Hippocampal formation (tissue), 2 donors: ENCODE results near the gene NOTCH3.
A peak's percentile ranks its signal among the peaks of the same experiment; 100 is the strongest.

Experiments
- DNase-seq, 2 donors: peaks; one replicate each; lab custom pipeline; 2025; lab: John Stamatoyannopoulos, UW

Gene NOTCH3

GRCh38 chr19:15200553-15201364, at the start of gene NOTCH3:
TSS of gene NOTCH3 (minus strand) at chr19:15200995. CDS start at chr19:15200905, 90 bp downstream.
- no peak for DNase-seq

DNA sequence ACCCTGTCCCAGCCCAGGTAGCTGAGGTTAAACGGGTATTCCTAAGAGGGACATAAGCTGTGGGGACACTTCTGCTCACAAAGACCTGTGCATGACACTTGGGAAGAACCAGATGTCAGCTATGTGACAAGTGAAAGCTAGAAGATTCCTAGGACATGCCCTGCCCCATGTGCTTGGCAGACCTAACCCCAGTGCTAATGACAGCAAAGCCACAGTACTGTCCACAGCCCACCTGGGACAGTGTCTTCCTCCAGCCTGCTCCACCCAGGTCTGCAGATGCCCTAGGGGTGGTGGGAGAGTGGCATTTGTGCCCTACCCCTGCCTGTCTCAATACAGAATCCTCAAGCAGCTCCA, 49.8 kb upstream of the NOTCH3 start:
- peak in 1 of 2 donors; percentile 6 for DNase-seq

GRCh38 chr19:15249972-15250639, 49.3 kb upstream of the NOTCH3 start:
- no peak for DNase-seq

DNA sequence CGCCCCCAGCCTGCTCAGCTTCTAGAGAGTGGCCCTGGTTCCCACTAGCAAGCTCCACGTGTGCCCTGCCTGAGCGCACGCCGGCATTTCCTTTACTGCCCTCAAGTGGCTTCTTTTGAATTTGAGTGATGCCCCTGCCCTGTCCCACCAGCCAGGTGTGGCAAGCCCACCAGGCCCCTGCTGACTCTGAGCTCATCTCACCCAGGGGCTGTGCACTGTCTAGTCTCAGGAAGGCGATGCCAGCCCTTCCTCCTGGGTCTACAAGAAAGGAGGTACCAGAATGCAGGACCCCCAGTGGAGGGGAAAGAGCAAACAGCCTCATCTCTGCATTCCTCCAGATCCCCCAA, 48.7 kb upstream of the NOTCH3 start:
- DNase-seq, result no peak

GRCh38 chr19:15248648-15249527, 48.1 kb upstream of the NOTCH3 start:
- DNase-seq, result peak in 1 of 2 donors; percentile 14

GRCh38 chr19:15248106-15248505, 47.3 kb upstream of the NOTCH3 start:
- no peak for DNase-seq

GRCh38 chr19:15247107-15248014, 46.6 kb upstream of the NOTCH3 start:
- DNase-seq, result no peak

DNA sequence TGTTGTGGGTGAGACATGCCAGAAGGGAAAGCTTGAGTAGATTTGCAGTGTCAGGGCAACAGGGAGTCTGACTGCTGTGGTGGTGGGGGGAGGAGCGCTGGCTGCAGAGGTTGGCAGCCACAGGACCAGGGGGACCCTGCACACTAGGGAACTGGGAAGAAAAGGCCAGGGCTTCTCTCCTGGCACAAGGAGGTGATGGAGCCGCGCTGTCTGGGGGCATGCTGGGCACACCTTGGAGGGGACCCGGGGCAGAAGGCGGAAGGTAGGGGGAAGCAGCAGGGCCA, 45.3 kb upstream of the NOTCH3 start:
- DNase-seq, result no peak

GRCh38 chr19:15245370-15246197, 44.8 kb upstream of the NOTCH3 start:
- no peak for DNase-seq

DNA sequence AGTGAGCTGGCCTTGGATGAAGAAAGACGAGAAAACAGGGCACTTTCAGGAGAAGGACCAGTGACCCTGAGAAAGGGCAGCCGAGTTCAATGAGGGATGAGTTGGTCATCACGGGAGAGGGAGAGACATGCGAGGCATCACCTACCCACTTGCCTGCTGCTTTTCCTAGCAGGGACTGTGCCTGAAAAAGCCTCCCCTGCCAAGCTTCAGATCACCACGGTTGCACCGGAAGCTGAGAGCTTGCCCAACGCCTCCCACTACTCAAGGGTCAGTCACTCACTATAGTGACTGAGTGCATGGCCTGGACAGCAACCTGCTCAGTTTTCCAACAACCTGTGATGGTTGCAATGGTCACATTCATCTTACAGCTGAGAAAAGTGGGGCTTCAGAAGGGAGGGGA, 44.0 kb upstream of the NOTCH3 start:
- DNase-seq, result no peak

GRCh38 chr19:15244106-15244803, 43.5 kb upstream of the NOTCH3 start:
- DNase-seq, result no peak

DNA sequence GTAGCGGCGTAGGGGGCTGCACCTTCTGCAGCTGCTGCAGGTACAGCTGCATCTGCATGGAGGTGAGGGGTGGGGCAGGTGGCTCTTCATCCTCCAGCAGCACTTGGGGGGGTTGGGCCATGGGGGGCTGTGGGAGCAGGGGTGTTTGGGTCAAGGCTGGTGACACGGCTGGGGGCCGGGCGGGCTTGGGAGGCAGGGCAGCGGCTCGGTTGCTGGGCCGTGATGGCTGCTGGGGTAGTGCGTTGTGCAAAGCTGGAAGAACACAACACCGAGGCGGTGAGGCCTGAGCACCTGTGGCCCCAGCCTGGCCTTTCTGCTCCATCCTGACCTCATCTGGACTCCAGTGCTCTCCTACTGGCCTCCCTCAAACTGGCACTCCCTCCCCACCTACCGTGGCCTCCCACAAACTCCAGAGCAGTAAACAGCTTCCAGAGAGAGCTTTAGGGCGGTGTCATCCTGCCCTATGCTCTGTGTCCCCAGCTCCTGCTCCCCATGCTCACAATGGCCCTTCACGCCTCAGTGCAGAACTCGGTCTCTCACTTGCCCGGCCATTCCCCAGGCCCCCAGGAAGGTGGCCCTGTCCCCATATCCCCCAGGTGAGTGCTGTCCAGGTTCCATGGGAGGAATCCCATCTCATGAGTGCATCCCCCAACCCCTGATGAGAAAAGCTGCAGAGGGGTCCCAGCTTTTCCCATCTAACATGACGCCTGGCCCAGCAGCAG, 42.6 kb upstream of the NOTCH3 start:
- no peak for DNase-seq

DNA sequence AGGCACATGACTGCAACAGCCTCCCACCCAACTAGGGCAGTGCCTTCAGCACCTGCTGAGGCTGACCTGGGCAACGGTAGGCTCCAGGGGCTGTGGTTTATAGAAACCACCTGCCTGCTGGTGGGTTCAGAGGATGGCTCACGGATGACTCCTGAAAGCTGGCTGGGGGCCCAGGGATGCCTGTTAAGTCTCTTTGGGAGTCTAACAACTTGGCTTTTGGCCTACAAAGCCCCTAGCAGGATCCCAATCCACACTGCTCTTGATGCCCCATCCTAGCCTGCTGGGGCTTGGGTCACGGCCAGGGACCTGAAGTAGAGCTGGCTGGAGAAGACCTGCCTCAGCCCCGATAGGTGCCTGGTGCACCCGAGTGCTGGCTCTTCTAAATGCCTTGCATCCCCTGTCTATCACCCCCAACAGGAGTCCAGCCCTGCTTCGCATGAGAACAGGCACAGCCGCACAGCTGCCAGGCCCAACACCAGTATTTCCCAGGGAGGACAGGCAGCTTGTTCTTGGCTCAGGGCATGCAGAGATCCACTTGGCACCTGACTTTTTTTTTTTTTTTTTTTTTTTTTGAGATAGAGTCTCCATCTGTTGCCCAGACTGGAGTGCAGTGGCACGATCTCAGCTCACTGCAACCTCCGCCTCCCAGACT, 40.6 kb upstream of the NOTCH3 start:
- DNase-seq, result no peak

DNA sequence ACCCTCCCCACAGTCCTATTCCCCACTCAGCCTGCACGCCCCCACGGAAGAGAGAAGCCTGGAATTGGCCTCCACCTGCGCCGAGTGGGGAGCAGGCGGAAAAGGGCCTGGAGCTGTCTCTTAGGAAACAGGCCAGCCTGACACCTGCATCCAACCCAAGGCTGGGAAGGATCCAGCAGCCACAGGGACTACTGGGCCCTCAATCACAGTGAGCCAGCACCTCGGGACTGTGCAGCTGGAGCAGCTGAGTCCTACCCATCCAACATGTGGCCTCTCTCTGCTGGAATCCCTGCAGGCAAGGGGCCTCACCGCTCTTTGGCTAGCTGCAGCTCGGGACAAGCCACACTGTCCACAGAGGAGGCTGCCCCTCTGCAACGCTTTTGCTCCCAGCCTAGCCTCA, 39.7 kb upstream of the NOTCH3 start:
- no peak for DNase-seq

GRCh38 chr19:15239337-15239949, 38.6 kb upstream of the NOTCH3 start:
- DNase-seq, result no peak

DNA sequence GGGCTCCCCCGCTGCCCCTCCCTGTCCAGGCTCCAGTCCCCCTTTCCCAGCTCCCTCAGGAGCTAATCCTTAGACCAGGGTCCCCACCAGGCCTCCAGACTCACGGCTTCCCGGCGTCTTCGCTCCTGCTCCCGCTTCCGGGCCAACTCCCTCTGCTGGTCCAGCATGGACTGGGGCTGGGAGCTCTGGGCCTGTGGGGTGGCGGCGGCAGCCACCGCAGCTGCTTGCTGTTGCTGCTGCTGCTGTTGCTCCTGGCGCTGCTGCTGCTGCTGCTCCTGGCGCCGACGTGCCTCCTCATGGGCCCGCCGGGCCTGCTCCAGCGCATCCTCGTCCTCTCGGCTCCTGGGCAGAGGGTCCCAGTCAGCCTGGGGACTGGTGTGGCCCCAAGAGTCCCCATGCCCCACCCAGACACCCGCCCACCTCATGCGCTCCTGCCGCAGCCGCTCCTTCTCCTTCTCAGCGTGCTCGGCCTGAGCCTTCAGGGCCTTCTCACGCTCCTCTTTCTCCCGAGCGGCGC, 37.9 kb upstream of the NOTCH3 start:
- DNase-seq, result no peak

GRCh38 chr19:15237759-15238638, 37.2 kb upstream of the NOTCH3 start:
- no peak for DNase-seq
